Thyroid gland (tissue), 4 donors: ENCODE measurements around the gene NANOG. TPM values are rescaled to one million over a fixed set of nuclear protein-coding genes. Genes with fewer than 3 reads are reported as not detected.

Source experiments
- small RNA-seq: library from RNA; depleted of rRNA; stranded (forward); fragments of <200 nt; gene quantifications from one replicate; pipeline ENCODE3, GENCODE V24; 2016
- total RNA-seq, 4 donors: library from RNA; depleted of rRNA; stranded (reverse); fragments of >200 nt; gene quantifications; one replicate each; pipeline ENCODE4 v1.2.3, GENCODE V29; 2016

Gene NANOG
- total RNA-seq, 4 donors from 2014 or later, result under 0.01 to 1.6 (median 0.42) TPM

Small RNA genes lying within 50 kb of the gene (small RNA-seq; reads per million reads assigned to genes)
- not detected for gene RF00019

Other genes starting within 250 kb of the NANOG start
- gene APOBEC1, start 123.5 kb upstream of the NANOG start, total RNA-seq, result not detected
- gene GDF3, start 93.6 kb upstream of the NANOG start, total RNA-seq, result under 1 TPM in 2 of 4 donors, not detected in 2; 0.45 to 0.63 TPM
- gene DPPA3, start 78.0 kb upstream of the NANOG start, total RNA-seq, result not detected
- gene CLEC4C, start 42.0 kb upstream of the NANOG start, total RNA-seq, result not detected
- gene NANOGNB, start 24.2 kb upstream of the NANOG start, total RNA-seq, result not detected
- under 1 TPM in 1 of 4 donors, not detected in 3; 0.40 TPM for gene SLC2A14, start 83.5 kb downstream of the NANOG start, total RNA-seq
- 10 to 100 TPM in 2 of 4 donors, 1 to 10 TPM in 2; 9.2 to 81.0 (median 40.1) TPM for gene SLC2A3, start 146.8 kb downstream of the NANOG start, total RNA-seq
- gene FOXJ2, start 243.3 kb downstream of the NANOG start, total RNA-seq, result 10 to 100 TPM; 14.0 to 18.3 (median 14.9) TPM